ENCODE measurements around the gene NFE2L2. TPM values are rescaled to one million over a fixed set of nuclear protein-coding genes. Genes with fewer than 3 reads are reported as not detected.
A peak's percentile ranks its signal among the peaks of the same experiment; 100 is the strongest.

Gene NFE2L2
- total RNA-seq, 1 experiment from 2014 or later = 104 TPM

DNA sequence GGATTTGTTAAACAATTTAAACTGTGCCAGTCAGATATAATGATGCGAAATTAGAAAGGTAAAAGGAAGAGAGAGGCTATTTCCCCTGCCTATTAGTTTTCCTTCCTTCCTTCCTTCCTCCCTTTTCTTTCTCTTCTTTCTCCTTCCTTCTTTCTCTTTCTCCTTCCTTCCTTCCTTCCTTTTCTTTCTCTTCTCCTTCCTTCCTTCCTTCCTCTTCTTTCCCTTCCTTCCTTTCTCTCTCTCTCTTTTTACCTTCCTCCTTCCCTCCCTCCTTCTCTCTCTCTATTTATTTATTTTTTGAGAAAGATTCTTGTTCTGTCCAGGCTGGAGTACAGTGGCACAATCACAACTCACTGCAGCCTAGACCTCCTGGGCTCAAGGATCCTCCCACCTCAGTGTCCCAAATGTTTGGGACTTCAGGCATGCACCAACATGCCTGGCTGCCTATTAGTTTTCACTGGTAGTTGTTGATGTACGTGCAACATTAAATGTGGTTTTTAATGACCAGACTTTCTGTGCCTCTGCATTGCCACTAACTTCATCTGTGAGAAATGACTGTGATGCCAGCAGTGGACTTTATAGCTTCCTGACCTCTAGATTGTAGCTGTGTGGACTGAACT, 48.7 kb upstream of the NFE2L2 start:
- Histone ChIP-seq H3K36me3 (ENCODE audit: control insufficient read depth, insufficient read depth, low read length) (no peaks in the 10 kb centered on the region; the same call in 1 of the 2 replicates), H3K4me3 (ENCODE audit: low read depth in 2 of 2, low read length in 2 of 2) (no peak overlapping the region), H3K9me3 (ENCODE audit: control insufficient read depth, insufficient read depth, low read depth, low read length) (no peaks in the 10 kb centered on the region), H3K27ac (ENCODE audit: low read length) (no peak overlapping the region), H3K27me3 (ENCODE audit: control insufficient read depth, insufficient read depth, low read length) (no peaks in the 10 kb centered on the region), H3K4me1 (ENCODE audit: control insufficient read depth, insufficient read depth, low read length) (no peaks in the 10 kb centered on the region)
- in situ Hi-C loops (cut with HindIII; ENCODE audit: low pct_unique_long_range_greater_than_20kb, low sequenced_read_pairs) (no loop called here), intact Hi-C loops (cut with micrococcal nuclease; ENCODE audit: unreplicated experiment) (no loop called here)
- 0 out of 2 replicates have a peak, but pooled peaks have one; percentile 21 for ATAC-seq
- ChIA-PET CTCF (no interaction called here), POLR2A (no interaction called here)
- TF ChIP-seq POLR2AphosphoS5 (IDR thresholded peaks at IDR 0.05; ENCODE audit: low read depth, low read length) (no peak), SIN3A (IDR thresholded peaks at IDR 0.05; ENCODE audit: borderline replicate concordance, insufficient read depth, low read depth, low read length) (no peak), TCF7L2 (IDR thresholded peaks at IDR 0.05; ENCODE audit: low read depth, low read length) (no peak), CTCF (IDR thresholded peaks at IDR 0.05) (no peak)
- TF ChIP-seq, protein P1, sequence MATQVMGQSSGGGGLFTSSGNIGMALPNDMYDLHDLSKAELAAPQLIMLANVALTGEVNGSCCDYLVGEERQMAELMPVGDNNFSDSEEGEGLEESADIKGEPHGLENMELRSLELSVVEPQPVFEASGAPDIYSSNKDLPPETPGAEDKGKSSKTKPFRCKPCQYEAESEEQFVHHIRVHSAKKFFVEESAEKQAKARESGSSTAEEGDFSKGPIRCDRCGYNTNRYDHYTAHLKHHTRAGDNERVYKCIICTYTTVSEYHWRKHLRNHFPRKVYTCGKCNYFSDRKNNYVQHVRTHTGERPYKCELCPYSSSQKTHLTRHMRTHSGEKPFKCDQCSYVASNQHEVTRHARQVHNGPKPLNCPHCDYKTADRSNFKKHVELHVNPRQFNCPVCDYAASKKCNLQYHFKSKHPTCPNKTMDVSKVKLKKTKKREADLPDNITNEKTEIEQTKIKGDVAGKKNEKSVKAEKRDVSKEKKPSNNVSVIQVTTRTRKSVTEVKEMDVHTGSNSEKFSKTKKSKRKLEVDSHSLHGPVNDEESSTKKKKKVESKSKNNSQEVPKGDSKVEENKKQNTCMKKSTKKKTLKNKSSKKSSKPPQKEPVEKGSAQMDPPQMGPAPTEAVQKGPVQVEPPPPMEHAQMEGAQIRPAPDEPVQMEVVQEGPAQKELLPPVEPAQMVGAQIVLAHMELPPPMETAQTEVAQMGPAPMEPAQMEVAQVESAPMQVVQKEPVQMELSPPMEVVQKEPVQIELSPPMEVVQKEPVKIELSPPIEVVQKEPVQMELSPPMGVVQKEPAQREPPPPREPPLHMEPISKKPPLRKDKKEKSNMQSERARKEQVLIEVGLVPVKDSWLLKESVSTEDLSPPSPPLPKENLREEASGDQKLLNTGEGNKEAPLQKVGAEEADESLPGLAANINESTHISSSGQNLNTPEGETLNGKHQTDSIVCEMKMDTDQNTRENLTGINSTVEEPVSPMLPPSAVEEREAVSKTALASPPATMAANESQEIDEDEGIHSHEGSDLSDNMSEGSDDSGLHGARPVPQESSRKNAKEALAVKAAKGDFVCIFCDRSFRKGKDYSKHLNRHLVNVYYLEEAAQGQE (IDR thresholded peaks at IDR 0.05; ENCODE audit: insufficient read depth in 1 of 2, low read depth in 2 of 2, low read length in 1 of 2) = no peak
- no peak for DNase-seq (ENCODE audit: low read depth, low spot score)
- no TSS peak for BruUV-seq (replicated peaks)

DNA sequence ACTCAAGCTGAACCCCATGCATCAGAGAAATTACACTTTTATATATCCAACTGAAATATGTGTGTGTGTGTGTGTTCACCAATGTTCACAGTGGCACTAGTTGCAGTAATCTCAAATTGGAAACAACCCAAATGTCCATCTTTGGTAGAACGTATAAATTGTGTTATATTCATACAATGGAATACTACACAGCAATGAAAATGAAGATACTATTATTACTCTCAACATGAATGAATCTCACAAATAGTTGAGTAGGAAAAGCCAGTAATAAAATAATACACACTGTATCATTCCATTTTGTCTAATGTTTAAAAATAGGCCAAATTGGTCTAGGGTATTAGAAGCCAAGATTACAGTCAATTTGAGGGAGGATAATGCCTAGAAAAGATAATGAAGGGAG, 48.0 kb upstream of the NFE2L2 start:
- CTCF ChIA-PET = no interaction called here

More for the DNA sequence above, 48.0 kb upstream of the NFE2L2 start:
- H3K27ac ChIP-seq (ENCODE audit: low read length) = no peak overlapping the region
- no TSS peak for BruUV-seq (replicated peaks)
- TF ChIP-seq TCF7L2 (IDR thresholded peaks at IDR 0.05; ENCODE audit: low read depth, low read length) (no peak), CTCF (IDR thresholded peaks at IDR 0.05) (no peak), SIN3A (IDR thresholded peaks at IDR 0.05; ENCODE audit: borderline replicate concordance, insufficient read depth, low read depth, low read length) (no peak), POLR2AphosphoS5 (IDR thresholded peaks at IDR 0.05; ENCODE audit: low read depth, low read length) (no peak)
- TF ChIP-seq, protein P1 (IDR thresholded peaks at IDR 0.05; ENCODE audit: insufficient read depth in 1 of 2, low read depth in 2 of 2, low read length in 1 of 2) = no peak
- H3K36me3 ChIP-seq (ENCODE audit: control insufficient read depth, insufficient read depth, low read length) = no peaks in the 10 kb centered on the region; the same call in 1 of the 2 replicates
- intact Hi-C loops (cut with micrococcal nuclease; ENCODE audit: unreplicated experiment) (no loop called here), in situ Hi-C loops (cut with HindIII; ENCODE audit: low pct_unique_long_range_greater_than_20kb, low sequenced_read_pairs) (no loop called here)
- H3K4me1 ChIP-seq (ENCODE audit: control insufficient read depth, insufficient read depth, low read length) = no peaks in the 10 kb centered on the region
- no peaks in the 10 kb centered on the region for H3K9me3 ChIP-seq (ENCODE audit: control insufficient read depth, insufficient read depth, low read depth, low read length)
- no peak for DNase-seq (ENCODE audit: low read depth, low spot score)
- POLR2A ChIA-PET = no interaction called here
- ATAC-seq = no peak
- no peak overlapping the region for H3K4me3 ChIP-seq (ENCODE audit: low read depth in 2 of 2, low read length in 2 of 2)
- H3K27me3 ChIP-seq (ENCODE audit: control insufficient read depth, insufficient read depth, low read length) = no peaks in the 10 kb centered on the region

Measured in Panc1 (cell line).